GM12878 (cell line): ENCODE results near the gene TFF2. TPM values are rescaled to one million over a fixed set of nuclear protein-coding genes. Genes with fewer than 3 reads are reported as not detected.
A peak's percentile ranks its signal among the peaks of the same experiment; 100 is the strongest.

ENCODE experiments used
- ATAC-seq: fragments of 200-7000 bp; cut with Tn5 transposase; 3 replicates; pipeline ENCODE4 v1.9.1; 2020; ENCODE audit warnings: mild to moderate bottlenecking, moderate library complexity
- BruUV-seq: library from RNA; stranded (reverse); fragments of 400-500 nt; replicated peaks from 2 replicates; lab custom pipeline; 2021; lab: Mats Ljungman, UMichigan
- CTCF ChIA-PET: fragments of 300-600 bp; sonication (Branson Sonifier 250); formaldehyde crosslinking; extraction: SDS; loops from one replicate; lab custom pipeline; 2021; ENCODE audit warnings: inconsistent platforms; lab: Yijun Ruan, JAX
- POLR2A ChIA-PET: fragments of 350-600 bp; formaldehyde crosslinking; extraction: SDS; loops from one replicate; lab custom pipeline; 2021; ENCODE audit warnings: inconsistent platforms; lab: Charles Lee
- RAD21 ChIA-PET: fragments of 300-600 bp; sonication (Branson Sonifier 250); formaldehyde crosslinking; loops from one replicate; lab custom pipeline; 2023; ENCODE audit warnings: antibody characterized with exemption; ENCODE audit not compliant: unreplicated experiment; lab: Charles Lee
- SMC1A ChIA-PET: fragments of 300-600 bp; sonication (Branson Sonifier 250); formaldehyde crosslinking; loops from one replicate; lab custom pipeline; 2023; ENCODE audit not compliant: unreplicated experiment, uncharacterized antibody; lab: Charles Lee
- DNase-seq: peaks from one replicate; pipeline ENCODE4 v3.0.0-alpha.2; 2011; ENCODE audit warnings: low read depth, low spot score
- FAIRE-seq: peaks from 3 replicates; lab custom pipeline; 2011; peaks lifted over from hg19 to GRCh38; lab: Jason Lieb, UNC
- H2AFZ ChIP-seq: 2 replicates; pipeline ENCODE4 v1.6.0; 2011; ENCODE audit warnings: low read depth, low read length, control low read depth; ENCODE audit not compliant: control insufficient read depth
- H3K27ac ChIP-seq: 2 replicates; pipeline ENCODE4 v1.5.1; 2011; ENCODE audit warnings: control low read depth; ENCODE audit not compliant: control insufficient read depth, insufficient read depth
- H3K27me3 ChIP-seq, 2 experiments: replicated peaks in 1 of 2; 2 replicates each; pipeline versions ENCODE4 v1.6.0 to v1.6.1; 2011; ENCODE audit warnings: low read length in 1 of 2; ENCODE audit not compliant: control insufficient read depth in 2 of 2, insufficient read depth in 2 of 2
- H3K36me3 ChIP-seq, 2 experiments: 2 replicates each; pipeline ENCODE4 v1.5.1; 2011; ENCODE audit warnings: low read length in 1 of 2; ENCODE audit not compliant: control insufficient read depth in 2 of 2, insufficient read depth in 2 of 2
- H3K4me1 ChIP-seq: 2 replicates; pipeline ENCODE4 v1.6.1; 2011; ENCODE audit warnings: mild to moderate bottlenecking, low read length, moderate library complexity, mixed read lengths; ENCODE audit not compliant: control insufficient read depth, insufficient read depth
- H3K4me2 ChIP-seq: 2 replicates; pipeline ENCODE4 v1.6.0; 2011; ENCODE audit warnings: control low read depth; ENCODE audit not compliant: control insufficient read depth, insufficient read depth
- H3K4me3 ChIP-seq: fragments of 200-600 bp; sonication (generic); 2 replicates; pipeline ENCODE4 v1.5.1; 2016
- H3K79me2 ChIP-seq: 2 replicates; pipeline ENCODE4 v1.6.0; 2011; ENCODE audit warnings: low read length; ENCODE audit not compliant: control insufficient read depth, insufficient read depth
- H3K9ac ChIP-seq: 2 replicates; pipeline ENCODE4 v1.8.0; 2011; ENCODE audit warnings: low read length, control low read depth, mixed read lengths; ENCODE audit not compliant: control insufficient read depth, insufficient read depth
- H3K9me3 ChIP-seq: replicated peaks from 3 replicates; pipeline ENCODE4 v1.5.1; 2011; ENCODE audit warnings: mild to moderate bottlenecking, low read length; ENCODE audit not compliant: control insufficient read depth, insufficient read depth
- H4K20me1 ChIP-seq: 2 replicates; pipeline ENCODE4 v1.6.0; 2011; ENCODE audit not compliant: control insufficient read depth, insufficient read depth
- BHLHE40 ChIP-seq, 2 experiments: fragments of 450-650 bp in 1 of 2; IDR thresholded peaks; 2 replicates each; pipeline ENCODE4 v1.6.1; 2011 to 2017; ENCODE audit warnings: low read depth in 2 of 2, borderline replicate concordance in 1 of 2, improper control_type of control experiment in 1 of 2, low read length in 1 of 2, mild to moderate bottlenecking in 1 of 2
- POLR2AphosphoS5 ChIP-seq: IDR thresholded peaks from 2 replicates; pipeline ENCODE4 v1.6.1; 2011; ENCODE audit warnings: mild to moderate bottlenecking, low read length, inconsistent platforms
- TARDBP ChIP-seq: IDR thresholded peaks from 2 replicates; pipeline ENCODE4 v1.6.1; 2016; ENCODE audit warnings: borderline replicate concordance
- WGBS: methylation state at CpG from one replicate; pipeline ENCODE4 v1.1.6; 2016; ENCODE audit warnings: low lambda C conversion rate; ENCODE audit not compliant: insufficient replicate concordance, insufficient coverage; ENCODE audit errors: missing lambda C conversion rate; 5-methylcytosine and 5-hydroxymethylcytosine counted together
- in situ Hi-C: fragments of 300-500 bp; cut with MboI; formaldehyde crosslinking; loops from 9 replicates; pipeline ENCODE4 v1.14.3; 2018; ENCODE audit warnings: mixed read lengths
- intact Hi-C: fragments of 100-400 bp; cut with micrococcal nuclease; formaldehyde crosslinking; loops from one replicate; pipeline ENCODE4 v1.14.2; 2022; ENCODE audit not compliant: unreplicated experiment
- polyA plus RNA-seq, 11 experiments: library from polyadenylated mRNA; depleted of rRNA in 4 of 11; unstranded in 6 of 11; stranded (reverse) in 5 of 11; fragments of >200 nt; fragmentation: Nextera tagmentation in 4 of 11; fragmentation: Illumina TruSeq in 1 of 11; extraction: Ambion mirVana in 4 of 11; extraction: Trizol in 1 of 11; gene quantifications; 1 replicate in 1 of 11; 2 replicates in 10 of 11; pipeline versions ENCODE4 v1.2.1 to v1.2.3, GENCODE V29; 2011 to 2016; ENCODE audit warnings: inconsistent platforms in 2 of 11, missing spikeins in 2 of 11, low read depth in 1 of 11
- total RNA-seq, 4 experiments: library from RNA; depleted of rRNA in 3 of 4; stranded (reverse); fragments of >200 nt in 3 of 4; fragmentation: Illumina TruSeq in 1 of 4; extraction: Trizol in 1 of 4; gene quantifications; 2 replicates each; pipeline versions ENCODE4 v1.2.1 to v1.2.3, GENCODE V29; 2013 to 2021
- TF ChIP-seq, protein P1 (sequence below): fragments of 450-650 bp; IDR thresholded peaks from 2 replicates; pipeline ENCODE4 v1.6.1; 2016; ENCODE audit warnings: mild to moderate bottlenecking
- TF ChIP-seq, protein P2 (sequence below), 3 experiments: IDR thresholded peaks in 2 of 3; conservative IDR thresholded peaks in 1 of 3; 2 replicates each; pipeline ENCODE4 v1.5.1; 2011; ENCODE audit warnings: low read depth in 3 of 3, low read length in 3 of 3, mild to moderate bottlenecking in 3 of 3, control low read depth in 2 of 3, moderate library complexity in 2 of 3, inconsistent platforms in 1 of 3, mixed read lengths in 1 of 3; ENCODE audit not compliant: control insufficient read depth in 2 of 3, insufficient read depth in 1 of 3; ENCODE audit errors: extremely low read depth in 1 of 3

The TFF2 gene
- total and polyA plus RNA-seq, 10 of the 15 experiments (the other 5 are each of a cell fraction or from before 2014, with no cell fraction given): 0.56 TPM; not detected in 9

DNA sequence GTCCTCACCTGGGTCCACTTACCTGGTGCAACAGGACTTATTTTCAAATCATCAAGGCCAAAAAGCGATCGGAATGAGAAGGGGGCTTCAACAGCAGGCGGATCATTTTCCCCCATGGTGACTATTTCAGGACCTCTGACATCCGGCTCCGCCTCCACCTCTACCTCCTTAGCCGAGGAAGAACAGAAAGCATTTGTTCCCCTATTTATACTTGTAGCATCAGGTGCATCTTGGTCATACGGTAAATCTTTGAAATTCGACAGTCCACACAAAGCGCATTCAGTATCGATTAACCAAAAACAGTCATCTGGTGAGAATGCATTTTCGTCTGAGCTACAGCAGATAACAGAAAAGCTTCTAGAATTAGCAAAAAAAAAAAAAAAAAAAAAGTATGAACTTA, 44.5 kb upstream of the TFF2 start:
- WGBS: 97% methylated on average over 11 of the region's 11 CpGs
- no peaks in the 10 kb centered on the region for H3K9me3 ChIP-seq
- H3K4me3 ChIP-seq: no peak overlapping the region
- H4K20me1 ChIP-seq: no peaks in the 10 kb centered on the region
- no peak for FAIRE-seq
- CTCF ChIA-PET: no interaction called here
- H3K27ac ChIP-seq: peak overlapping the region; percentile 39
- H3K27me3 ChIP-seq: no peaks in the 10 kb centered on the region
- no peak overlapping the region for H2AFZ ChIP-seq
- in situ Hi-C loops (no loop called here), intact Hi-C loops (no loop called here)
- SMC1A ChIA-PET: interaction anchor here (1.7 kb wide), 1 partner anchor 11 kb away, joined by 4 read pairs; no protein-coding TSS in a partner anchor
- H3K4me1 ChIP-seq: peaks cover 32% of the 10 kb centered on the region
- no peak for DNase-seq
- peak overlapping the region; percentile 24 for H3K9ac ChIP-seq
- no peaks in the 10 kb centered on the region for H3K36me3 ChIP-seq
- H3K4me2 ChIP-seq: no peak overlapping the region
- BruUV-seq: no TSS peak
- POLR2A ChIA-PET: interaction anchor here (0.6 kb wide), 1 partner anchor 158 kb away, joined by 3 read pairs; no protein-coding TSS in a partner anchor
- TF ChIP-seq TARDBP (no peak), POLR2AphosphoS5 (peak; percentile 73), BHLHE40 (IDR thresholded peaks at IDR 0.05; ENCODE audit: borderline replicate concordance in 1 of 2, low read depth in 2 of 2, low read length in 1 of 2) (no peak)
- TF ChIP-seq, protein P1, sequence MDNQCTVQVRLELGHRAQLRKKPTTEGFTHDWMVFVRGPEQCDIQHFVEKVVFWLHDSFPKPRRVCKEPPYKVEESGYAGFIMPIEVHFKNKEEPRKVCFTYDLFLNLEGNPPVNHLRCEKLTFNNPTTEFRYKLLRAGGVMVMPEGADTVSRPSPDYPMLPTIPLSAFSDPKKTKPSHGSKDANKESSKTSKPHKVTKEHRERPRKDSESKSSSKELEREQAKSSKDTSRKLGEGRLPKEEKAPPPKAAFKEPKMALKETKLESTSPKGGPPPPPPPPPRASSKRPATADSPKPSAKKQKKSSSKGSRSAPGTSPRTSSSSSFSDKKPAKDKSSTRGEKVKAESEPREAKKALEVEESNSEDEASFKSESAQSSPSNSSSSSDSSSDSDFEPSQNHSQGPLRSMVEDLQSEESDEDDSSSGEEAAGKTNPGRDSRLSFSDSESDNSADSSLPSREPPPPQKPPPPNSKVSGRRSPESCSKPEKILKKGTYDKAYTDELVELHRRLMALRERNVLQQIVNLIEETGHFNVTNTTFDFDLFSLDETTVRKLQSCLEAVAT: peak; percentile 62
- TF ChIP-seq, protein P2, sequence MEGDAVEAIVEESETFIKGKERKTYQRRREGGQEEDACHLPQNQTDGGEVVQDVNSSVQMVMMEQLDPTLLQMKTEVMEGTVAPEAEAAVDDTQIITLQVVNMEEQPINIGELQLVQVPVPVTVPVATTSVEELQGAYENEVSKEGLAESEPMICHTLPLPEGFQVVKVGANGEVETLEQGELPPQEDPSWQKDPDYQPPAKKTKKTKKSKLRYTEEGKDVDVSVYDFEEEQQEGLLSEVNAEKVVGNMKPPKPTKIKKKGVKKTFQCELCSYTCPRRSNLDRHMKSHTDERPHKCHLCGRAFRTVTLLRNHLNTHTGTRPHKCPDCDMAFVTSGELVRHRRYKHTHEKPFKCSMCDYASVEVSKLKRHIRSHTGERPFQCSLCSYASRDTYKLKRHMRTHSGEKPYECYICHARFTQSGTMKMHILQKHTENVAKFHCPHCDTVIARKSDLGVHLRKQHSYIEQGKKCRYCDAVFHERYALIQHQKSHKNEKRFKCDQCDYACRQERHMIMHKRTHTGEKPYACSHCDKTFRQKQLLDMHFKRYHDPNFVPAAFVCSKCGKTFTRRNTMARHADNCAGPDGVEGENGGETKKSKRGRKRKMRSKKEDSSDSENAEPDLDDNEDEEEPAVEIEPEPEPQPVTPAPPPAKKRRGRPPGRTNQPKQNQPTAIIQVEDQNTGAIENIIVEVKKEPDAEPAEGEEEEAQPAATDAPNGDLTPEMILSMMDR (IDR thresholded peaks at IDR 0.05 in 2 of 3, conservative IDR thresholded peaks at IDR 0.05 in 1 of 3; ENCODE audit: control insufficient read depth in 2 of 3, extremely low read depth in 1 of 3, insufficient read depth in 1 of 3, low read depth in 3 of 3, low read length in 3 of 3): no peak
- RAD21 ChIA-PET: interaction anchor here (0.6 to 1.6 kb wide), 3 partner anchors 45 to 84 kb away, joined by 3 to 4 read pairs (median 4); no protein-coding TSS in a partner anchor
- no peak for ATAC-seq
- H3K79me2 ChIP-seq: peaks cover 12% of the 10 kb centered on the region
